Spleen (tissue), 7 donors: ENCODE results near the gene RAB30.

ENCODE experiments used
- POLR2A ChIP-seq, 3 donors: fragments of 450-650 bp; IDR thresholded peaks; one replicate each; pipeline ENCODE4 v1.5.1; 2017; ENCODE audit warnings: antibody characterized with exemption in 3 of 3, mild to moderate bottlenecking in 1 of 3
- POLR2AphosphoS5 ChIP-seq, 3 donors: sonication (generic); formaldehyde crosslinking; IDR thresholded peaks; one replicate each; pipeline ENCODE4 v1.5.1; 2017; ENCODE audit warnings: antibody characterized with exemption in 3 of 3
- TF ChIP-seq, protein P1 (sequence below), 11 experiments: fragments of 200-600 bp in 7 of 11; fragments of 450-650 bp in 4 of 11; sonication (generic) in 4 of 11; IDR thresholded peaks in 8 of 11; conservative IDR thresholded peaks in 3 of 11; 1 replicate in 7 of 11; 2 replicates in 4 of 11; pipeline versions ENCODE4 v1.4.0 to v1.8.0; 2016 to 2021; ENCODE audit warnings: antibody characterized with exemption in 11 of 11, inconsistent platforms in 4 of 11, mild to moderate bottlenecking in 1 of 11
- donor health status: DM: no; HTN: no; CAD: no; lungs with moderate emphysema.
- donor health status: DM: no; HTN: no; CAD: no.
- donor health status: DM: no; HTN: no; CAD: no.

DNA sequence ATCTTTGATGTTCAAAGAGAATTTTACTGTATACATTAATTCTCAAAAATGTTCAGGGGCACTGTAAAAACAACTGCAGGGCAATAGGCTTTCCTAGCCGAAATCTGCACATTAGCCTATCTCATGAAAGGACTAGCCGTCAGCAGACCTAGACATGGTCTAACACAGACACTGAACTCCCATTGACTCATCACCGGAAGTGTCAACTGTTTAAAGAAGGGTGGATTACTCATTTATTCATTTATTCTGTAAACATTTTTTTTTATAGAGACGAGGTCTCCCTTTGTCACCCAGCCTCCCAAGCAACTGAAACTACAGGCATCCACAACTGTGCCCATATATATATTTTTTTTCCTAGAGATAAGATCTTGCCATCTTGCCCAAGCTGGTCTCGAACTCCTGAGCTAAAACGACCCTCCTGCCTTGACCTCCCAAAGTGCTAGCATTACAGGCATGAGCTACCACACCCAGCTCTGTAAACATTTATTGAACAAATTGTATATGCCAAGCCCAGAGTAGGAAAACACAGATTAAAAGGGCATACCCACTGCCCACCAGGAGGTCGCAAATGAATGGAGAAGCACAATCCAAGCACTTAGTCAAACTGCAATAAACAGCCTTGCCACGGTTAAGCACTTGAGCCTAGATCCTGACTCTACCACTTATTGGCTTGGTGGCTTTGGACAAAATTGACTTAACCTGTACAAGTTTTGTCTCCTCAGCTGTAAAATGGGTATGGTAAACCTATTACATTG, 26.6 kb downstream of the RAB30 start:
- no peak for TF ChIP-seq POLR2A (IDR thresholded peaks at IDR 0.05)
- TF ChIP-seq, protein P1, sequence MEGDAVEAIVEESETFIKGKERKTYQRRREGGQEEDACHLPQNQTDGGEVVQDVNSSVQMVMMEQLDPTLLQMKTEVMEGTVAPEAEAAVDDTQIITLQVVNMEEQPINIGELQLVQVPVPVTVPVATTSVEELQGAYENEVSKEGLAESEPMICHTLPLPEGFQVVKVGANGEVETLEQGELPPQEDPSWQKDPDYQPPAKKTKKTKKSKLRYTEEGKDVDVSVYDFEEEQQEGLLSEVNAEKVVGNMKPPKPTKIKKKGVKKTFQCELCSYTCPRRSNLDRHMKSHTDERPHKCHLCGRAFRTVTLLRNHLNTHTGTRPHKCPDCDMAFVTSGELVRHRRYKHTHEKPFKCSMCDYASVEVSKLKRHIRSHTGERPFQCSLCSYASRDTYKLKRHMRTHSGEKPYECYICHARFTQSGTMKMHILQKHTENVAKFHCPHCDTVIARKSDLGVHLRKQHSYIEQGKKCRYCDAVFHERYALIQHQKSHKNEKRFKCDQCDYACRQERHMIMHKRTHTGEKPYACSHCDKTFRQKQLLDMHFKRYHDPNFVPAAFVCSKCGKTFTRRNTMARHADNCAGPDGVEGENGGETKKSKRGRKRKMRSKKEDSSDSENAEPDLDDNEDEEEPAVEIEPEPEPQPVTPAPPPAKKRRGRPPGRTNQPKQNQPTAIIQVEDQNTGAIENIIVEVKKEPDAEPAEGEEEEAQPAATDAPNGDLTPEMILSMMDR (IDR thresholded peaks at IDR 0.05 in 8 of 11, conservative IDR thresholded peaks at IDR 0.05 in 3 of 11) = no peak
- no peak for TF ChIP-seq POLR2AphosphoS5 (IDR thresholded peaks at IDR 0.05)
